C4-2B (cell line): ENCODE data around the gene ATAD2B.

Experiments used
- H3K27ac ChIP-seq: fragments of 450-650 bp; 2 replicates; pipeline ENCODE4 v1.5.1; 2017
- ZFX ChIP-seq: fragments of 450-650 bp; IDR thresholded peaks from 2 replicates; pipeline ENCODE4 v1.6.1; 2017
- TF ChIP-seq, protein P1 (sequence below): fragments of 450-650 bp; conservative IDR thresholded peaks from 2 replicates; pipeline ENCODE4 v1.5.1; 2017; ENCODE audit warnings: mild to moderate bottlenecking

The ATAD2B gene

DNA sequence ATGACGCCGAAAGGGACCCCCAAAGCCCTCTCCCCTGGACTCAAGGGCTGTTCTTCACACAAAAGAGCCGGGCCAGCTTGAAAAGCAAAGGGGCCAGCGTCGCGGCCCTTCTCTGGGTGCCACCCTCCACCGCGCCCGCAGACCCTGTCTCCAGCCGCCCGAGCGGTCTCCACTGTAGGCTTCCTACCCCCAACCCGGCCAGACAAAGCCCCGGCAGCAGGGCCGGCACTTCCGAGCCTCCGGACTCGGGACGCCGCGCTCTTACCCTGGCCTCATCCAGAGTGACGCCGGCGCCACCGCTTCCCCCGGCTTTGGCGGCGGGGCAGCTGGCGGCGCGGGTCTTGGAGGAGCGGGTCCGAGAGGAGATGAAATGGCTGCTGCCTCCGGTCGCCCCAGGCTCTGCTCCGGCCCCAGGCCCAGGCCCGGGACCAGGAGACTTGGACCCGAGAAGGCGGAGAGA, 603 bp downstream of the ATAD2B start:
- TF ChIP-seq, protein P1, sequence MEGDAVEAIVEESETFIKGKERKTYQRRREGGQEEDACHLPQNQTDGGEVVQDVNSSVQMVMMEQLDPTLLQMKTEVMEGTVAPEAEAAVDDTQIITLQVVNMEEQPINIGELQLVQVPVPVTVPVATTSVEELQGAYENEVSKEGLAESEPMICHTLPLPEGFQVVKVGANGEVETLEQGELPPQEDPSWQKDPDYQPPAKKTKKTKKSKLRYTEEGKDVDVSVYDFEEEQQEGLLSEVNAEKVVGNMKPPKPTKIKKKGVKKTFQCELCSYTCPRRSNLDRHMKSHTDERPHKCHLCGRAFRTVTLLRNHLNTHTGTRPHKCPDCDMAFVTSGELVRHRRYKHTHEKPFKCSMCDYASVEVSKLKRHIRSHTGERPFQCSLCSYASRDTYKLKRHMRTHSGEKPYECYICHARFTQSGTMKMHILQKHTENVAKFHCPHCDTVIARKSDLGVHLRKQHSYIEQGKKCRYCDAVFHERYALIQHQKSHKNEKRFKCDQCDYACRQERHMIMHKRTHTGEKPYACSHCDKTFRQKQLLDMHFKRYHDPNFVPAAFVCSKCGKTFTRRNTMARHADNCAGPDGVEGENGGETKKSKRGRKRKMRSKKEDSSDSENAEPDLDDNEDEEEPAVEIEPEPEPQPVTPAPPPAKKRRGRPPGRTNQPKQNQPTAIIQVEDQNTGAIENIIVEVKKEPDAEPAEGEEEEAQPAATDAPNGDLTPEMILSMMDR, result no peak
- TF ChIP-seq ZFX, result peak; percentile 83
- peak overlapping the region; percentile 93 for H3K27ac ChIP-seq

DNA sequence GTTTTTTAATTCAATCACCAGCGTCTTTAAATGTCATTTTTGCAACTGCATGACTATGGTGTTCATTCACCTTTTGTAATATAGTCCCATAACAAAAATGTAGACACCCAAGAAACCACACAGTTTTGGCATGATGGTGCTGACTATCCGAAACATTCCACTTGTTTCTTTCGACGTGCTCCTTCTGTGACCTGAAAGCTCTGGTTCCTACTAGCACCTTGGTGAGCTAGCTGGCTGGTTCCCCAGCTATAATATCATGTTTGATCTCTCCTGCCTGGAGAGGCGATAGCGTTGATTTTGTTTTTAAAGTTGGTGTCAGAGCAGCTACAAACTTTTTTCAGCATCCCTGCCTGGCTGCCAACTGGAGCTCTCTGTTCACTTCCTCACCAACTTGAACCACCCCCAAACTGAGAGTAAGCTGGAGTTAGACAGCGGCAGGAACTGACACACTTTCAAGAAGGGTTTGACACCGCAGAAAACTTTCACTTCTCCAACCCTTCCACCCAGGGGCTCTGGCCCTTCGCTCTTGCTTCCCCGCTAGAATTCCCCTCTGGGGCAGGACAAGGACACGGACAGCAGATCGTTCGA, 1.1 kb downstream of the ATAD2B start:
- TF ChIP-seq, protein P1, result no peak
- no peak for TF ChIP-seq ZFX
- peak overlapping the region; percentile 93 for H3K27ac ChIP-seq

DNA sequence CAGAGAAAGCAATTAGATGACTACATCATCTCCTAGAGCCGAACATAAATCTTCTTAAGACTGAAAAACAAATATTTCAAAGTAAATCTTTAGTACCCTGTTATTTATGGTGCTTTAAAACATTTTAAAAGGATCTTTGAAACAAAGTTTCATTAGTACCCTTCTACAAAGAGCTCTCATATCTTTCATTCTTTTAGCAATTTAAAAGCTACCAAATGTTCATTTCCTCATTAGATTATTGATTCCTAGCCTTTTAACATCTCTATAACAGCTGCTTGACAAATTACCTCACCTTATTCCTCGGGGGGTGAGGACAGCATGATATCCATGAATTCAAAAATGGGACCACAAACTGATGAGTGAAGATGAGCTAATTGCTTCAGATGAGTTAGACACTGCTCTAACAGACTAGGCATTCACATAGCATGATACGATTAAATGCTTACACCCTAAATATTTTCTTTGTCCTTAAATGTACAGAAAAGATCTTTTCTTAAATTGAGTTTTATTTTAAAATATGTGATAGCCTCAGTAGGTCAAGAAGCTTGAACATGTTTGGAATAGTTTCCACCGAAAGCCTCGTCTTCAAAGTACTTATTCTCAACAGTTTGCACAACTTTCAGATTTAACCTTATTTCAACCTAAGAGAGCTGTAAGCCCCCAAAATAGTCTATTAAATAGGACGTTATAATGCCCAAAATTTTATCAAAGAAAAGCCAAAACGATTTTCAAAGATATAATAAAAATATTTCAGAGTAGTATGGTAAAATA, 2.1 kb downstream of the ATAD2B start:
- H3K27ac ChIP-seq, result no peak overlapping the region
- TF ChIP-seq, protein P1, result no peak
- no peak for TF ChIP-seq ZFX

DNA sequence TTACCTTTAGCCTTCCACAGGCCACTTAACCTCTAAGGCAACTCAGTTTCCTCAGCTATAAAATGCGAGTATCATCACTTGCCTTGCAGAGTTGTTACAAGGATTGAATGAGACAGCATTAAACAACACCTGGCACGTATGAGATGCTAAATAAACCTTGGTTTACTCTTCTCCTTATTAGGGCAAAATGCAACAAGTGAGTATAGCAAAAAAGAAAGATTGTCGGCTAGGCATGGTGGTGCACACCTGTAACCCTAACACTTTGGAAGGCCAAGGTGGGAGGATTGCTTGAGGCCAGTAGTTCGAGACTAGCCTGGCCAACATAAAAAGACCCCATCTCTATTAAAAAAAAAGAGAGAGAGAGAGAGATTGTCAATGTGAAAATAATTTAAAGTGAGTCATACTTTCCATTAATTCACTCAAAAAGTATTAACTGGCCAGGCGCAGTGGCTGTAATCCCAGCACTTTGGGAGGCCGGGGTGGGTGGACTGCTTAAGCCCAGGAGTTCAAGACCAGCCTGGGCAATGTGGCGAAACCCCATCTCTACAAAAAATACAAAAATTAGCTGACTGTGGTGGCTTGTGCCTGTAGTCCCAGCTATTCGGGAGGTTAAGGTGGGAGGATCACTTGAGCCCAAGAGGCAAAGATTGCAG, 8.0 kb downstream of the ATAD2B start:
- no peak overlapping the region for H3K27ac ChIP-seq
- no peak for TF ChIP-seq ZFX
- TF ChIP-seq, protein P1, result no peak

DNA sequence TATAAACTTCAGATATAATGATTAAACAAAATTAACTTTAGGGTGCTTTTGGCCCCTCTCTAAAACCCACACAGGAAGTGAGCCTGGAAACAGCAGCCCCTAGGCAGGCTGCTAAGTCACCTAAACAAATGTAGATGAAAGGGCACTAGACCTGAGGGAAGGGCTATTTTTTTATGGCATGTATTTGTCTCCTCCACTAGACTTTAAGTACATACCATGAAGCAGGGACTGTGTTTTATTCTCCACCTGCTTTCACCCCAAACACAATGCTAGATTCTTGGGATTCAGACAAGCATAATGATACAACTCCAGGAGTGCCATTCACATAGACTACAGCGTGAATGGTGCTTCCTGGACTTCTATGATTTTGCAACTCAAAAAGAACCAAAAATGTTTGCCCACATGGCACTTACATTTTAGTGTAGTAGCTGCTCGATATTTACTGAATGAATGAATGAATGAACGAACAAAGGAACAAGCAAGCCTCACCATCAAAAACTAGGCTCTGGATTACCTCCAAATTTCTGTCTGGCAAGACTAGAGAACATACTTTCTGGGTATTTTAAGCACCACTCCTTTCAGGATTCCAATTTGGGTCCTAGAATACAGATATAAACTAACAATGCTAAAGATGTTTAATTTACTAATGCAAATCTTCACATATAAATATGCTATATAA, 10.1 kb downstream of the ATAD2B start:
- TF ChIP-seq ZFX, result no peak
- TF ChIP-seq, protein P1, result no peak
- no peak overlapping the region for H3K27ac ChIP-seq

DNA sequence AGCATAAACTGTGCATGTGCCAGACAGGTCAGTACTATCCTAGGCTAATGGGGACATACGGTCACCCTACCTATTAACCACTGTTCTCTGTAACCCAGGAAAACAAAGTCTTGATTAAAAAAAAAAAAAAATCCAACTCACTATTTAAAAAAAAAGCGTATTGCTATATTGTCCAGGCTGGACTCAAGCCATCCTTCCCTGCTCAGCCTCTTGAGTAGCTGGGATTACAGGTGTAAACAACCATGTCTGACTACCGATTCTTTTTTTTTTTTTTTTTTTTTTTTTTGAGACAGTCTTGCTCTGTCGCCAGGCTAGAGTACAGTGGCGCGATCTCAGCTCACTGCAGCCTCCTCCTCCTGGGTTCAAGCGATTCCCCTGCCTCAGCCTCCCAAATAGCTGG, 11.6 kb downstream of the ATAD2B start:
- TF ChIP-seq ZFX, result no peak
- TF ChIP-seq, protein P1, result no peak

More for the DNA sequence above, 11.6 kb downstream of the ATAD2B start:
- H3K27ac ChIP-seq, result no peak overlapping the region
